Neural crest cell (in vitro differentiated cells): Measurements from ENCODE around the gene ADCK1. TPM values are rescaled to one million over a fixed set of nuclear protein-coding genes. Genes with fewer than 3 reads are reported as not detected.

ENCODE experiments used
- DNase-seq: peaks from one replicate; pipeline ENCODE4 v3.0.0; 2021; ENCODE audit warnings: low read depth, mixed read lengths, low spot score
- H3K27ac Mint-ChIP-seq: one replicate; pipeline ENCODE4 v1.8.0; 2021; ENCODE audit warnings: mild to moderate bottlenecking, mixed read lengths; ENCODE audit not compliant: unreplicated experiment
- H3K27me3 Mint-ChIP-seq: 2 replicates; pipeline ENCODE4 v1.8.0; 2021; ENCODE audit warnings: low read depth, mild to moderate bottlenecking, mixed read lengths
- H3K36me3 Mint-ChIP-seq: 2 replicates; pipeline ENCODE4 v1.8.0; 2021; ENCODE audit warnings: low read depth, mild to moderate bottlenecking, mixed read lengths
- H3K4me1 Mint-ChIP-seq: 2 replicates; pipeline ENCODE4 v1.8.0; 2021; ENCODE audit warnings: mixed read lengths
- H3K4me3 Mint-ChIP-seq: one replicate; pipeline ENCODE4 v1.8.0; 2021; ENCODE audit warnings: mild to moderate bottlenecking, mixed read lengths
- H3K9me3 Mint-ChIP-seq: 2 replicates; pipeline ENCODE4 v1.8.0; 2021; ENCODE audit warnings: mixed read lengths
- total RNA-seq: library from RNA; stranded (reverse); gene quantifications from 2 replicates; pipeline ENCODE4 v1.2.1, GENCODE V29; 2021
- TF ChIP-seq, protein P1 (sequence below): fragments of 200-600 bp; sonication (generic); conservative IDR thresholded peaks from 2 replicates; pipeline ENCODE4 v1.5.0; 2021; ENCODE audit warnings: antibody characterized with exemption, mild to moderate bottlenecking

Gene ADCK1
- total RNA-seq, 1 donor from 2014 or later = 9.0 TPM

DNA sequence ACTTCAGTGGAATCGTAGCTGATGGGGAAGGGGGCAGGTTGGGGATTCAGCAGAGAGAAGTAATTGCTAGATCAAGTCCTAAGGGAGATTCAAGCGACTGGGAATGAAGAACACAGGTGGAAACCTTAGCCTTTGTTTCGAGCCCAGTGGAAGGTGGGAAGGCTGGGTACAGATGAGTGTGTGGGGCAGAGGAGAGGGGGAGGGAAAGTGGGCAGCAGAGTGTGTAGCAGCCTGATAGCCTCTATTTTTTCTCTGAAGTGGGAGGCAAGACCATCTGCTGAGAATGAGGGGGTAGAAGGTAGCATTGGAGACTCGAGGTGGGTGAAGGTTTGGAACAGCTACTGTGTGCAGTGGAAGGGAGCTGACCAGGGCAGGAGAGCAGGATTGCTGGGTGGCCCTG lies 91.0 kb downstream of the ADCK1 start:
- peaks cover 4% of the 10 kb centered on the region for H3K9me3 Mint-ChIP-seq
- TF ChIP-seq, protein P1, sequence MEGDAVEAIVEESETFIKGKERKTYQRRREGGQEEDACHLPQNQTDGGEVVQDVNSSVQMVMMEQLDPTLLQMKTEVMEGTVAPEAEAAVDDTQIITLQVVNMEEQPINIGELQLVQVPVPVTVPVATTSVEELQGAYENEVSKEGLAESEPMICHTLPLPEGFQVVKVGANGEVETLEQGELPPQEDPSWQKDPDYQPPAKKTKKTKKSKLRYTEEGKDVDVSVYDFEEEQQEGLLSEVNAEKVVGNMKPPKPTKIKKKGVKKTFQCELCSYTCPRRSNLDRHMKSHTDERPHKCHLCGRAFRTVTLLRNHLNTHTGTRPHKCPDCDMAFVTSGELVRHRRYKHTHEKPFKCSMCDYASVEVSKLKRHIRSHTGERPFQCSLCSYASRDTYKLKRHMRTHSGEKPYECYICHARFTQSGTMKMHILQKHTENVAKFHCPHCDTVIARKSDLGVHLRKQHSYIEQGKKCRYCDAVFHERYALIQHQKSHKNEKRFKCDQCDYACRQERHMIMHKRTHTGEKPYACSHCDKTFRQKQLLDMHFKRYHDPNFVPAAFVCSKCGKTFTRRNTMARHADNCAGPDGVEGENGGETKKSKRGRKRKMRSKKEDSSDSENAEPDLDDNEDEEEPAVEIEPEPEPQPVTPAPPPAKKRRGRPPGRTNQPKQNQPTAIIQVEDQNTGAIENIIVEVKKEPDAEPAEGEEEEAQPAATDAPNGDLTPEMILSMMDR = no peak
- no peaks in the 10 kb centered on the region for H3K27me3 Mint-ChIP-seq
- no peaks in the 10 kb centered on the region for H3K4me1 Mint-ChIP-seq
- no peak overlapping the region for H3K27ac Mint-ChIP-seq
- no peak for DNase-seq
- H3K4me3 Mint-ChIP-seq = no peak overlapping the region
- peaks cover 10% of the 10 kb centered on the region for H3K36me3 Mint-ChIP-seq

DNA sequence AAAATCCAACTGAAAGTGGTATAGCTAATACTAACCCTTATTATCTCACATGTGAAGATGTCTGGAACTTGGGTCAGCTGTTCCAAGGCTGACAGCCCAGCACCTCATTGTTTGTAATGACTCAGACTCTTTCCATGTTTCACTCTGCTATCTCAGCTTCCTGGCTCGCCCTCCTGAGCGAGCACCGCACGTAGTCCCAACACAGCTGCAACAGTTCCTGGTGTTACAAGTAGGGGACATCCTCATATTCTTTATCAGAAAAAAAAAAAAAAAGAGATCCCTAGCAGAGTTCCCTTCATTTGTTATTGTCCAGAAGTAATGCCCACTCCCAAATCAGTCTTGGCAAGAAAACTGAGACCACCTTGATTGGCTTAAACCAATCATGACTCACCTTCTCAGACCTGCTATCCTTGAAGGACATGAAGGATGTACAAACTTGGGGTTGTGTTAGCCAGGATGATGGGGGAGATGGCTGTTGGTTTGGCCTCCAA lies 92.5 kb downstream of the ADCK1 start:
- peaks cover 10% of the 10 kb centered on the region for H3K36me3 Mint-ChIP-seq
- TF ChIP-seq, protein P1 = no peak
- peaks cover 4% of the 10 kb centered on the region for H3K9me3 Mint-ChIP-seq
- H3K27me3 Mint-ChIP-seq = no peaks in the 10 kb centered on the region
- H3K4me1 Mint-ChIP-seq = no peaks in the 10 kb centered on the region
- no peak overlapping the region for H3K4me3 Mint-ChIP-seq
- H3K27ac Mint-ChIP-seq = no peak overlapping the region
- DNase-seq = no peak

DNA sequence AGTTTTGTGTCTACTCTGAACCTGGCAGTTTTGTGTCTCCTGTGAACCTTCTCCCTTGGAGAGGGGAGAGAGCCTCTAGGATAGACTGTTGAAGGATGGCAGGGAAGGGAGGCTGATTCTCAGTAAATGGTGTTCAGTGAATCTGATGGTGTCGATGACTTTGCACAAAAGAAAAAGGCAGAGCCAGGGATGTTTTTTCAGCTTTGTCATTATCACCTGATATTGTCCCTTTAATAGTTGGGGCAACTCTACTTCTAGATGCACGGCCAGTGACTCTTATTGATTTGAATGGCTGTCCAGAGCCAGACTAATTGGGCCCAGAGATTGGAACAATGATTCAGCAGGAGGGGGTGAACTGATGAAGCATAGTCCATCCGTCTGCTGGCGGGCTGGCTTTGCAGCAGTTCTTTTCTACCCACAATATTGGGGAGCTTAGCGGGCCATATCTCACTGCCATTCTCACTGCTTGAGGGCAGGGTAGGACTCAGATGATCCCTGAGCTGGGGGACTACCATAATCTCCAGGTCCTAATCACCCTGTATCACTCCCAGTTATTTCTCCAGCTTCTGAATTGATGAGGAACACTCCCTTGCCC lies 93.1 kb downstream of the ADCK1 start:
- H3K4me1 Mint-ChIP-seq = no peaks in the 10 kb centered on the region
- H3K4me3 Mint-ChIP-seq = no peak overlapping the region
- TF ChIP-seq, protein P1 = no peak
- H3K36me3 Mint-ChIP-seq = peaks cover 5% of the 10 kb centered on the region
- no peak for DNase-seq
- H3K9me3 Mint-ChIP-seq = peaks cover 4% of the 10 kb centered on the region
- H3K27me3 Mint-ChIP-seq = no peaks in the 10 kb centered on the region
- no peak overlapping the region for H3K27ac Mint-ChIP-seq

DNA sequence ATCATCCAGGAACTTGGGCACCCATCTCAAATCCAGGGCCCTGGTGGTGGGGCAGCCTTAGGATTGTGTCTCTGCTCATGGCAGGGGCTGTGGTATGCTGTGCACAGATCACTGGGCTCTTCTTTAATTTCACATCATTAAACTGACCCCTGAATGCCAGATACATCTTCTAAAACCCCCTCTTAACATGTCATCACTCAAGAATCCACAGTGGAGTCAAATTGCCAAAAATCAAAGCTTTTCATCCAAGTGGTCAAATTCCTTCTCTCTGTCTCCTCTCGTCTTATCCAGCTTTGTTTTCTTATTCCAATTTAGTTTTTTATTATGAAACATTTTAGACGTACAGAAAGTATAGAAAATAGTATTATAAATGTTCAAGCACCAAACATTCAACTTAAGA lies 97.5 kb downstream of the ADCK1 start:
- TF ChIP-seq, protein P1 = no peak
- DNase-seq = no peak
- H3K4me3 Mint-ChIP-seq = no peak overlapping the region
- no peaks in the 10 kb centered on the region for H3K27me3 Mint-ChIP-seq
- H3K4me1 Mint-ChIP-seq = no peaks in the 10 kb centered on the region
- no peaks in the 10 kb centered on the region for H3K9me3 Mint-ChIP-seq
- H3K36me3 Mint-ChIP-seq = peaks cover 6% of the 10 kb centered on the region
- H3K27ac Mint-ChIP-seq = no peak overlapping the region

DNA sequence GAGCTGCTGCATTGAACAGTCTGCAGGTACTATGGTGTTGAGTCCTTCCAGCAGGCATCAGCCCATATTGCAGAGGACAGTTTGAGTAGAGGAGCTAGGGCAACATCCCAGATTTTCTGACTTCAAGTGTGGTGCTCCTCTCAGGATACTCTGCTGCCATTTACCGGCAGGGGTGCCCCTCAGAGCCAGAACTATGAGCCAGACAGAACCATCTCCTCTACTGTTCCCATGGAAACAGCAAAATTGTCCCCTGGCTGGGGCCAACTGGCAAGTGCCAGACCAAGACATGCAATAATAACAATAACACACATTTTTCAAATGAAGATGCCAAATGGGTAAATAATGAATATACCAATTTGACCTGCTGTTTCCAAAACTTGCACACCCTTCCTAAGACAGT lies 102.9 kb downstream of the ADCK1 start:
- Mint-ChIP-seq H3K4me3 (no peak overlapping the region), H3K27ac (no peak overlapping the region), H3K36me3 (peaks cover 6% of the 10 kb centered on the region), H3K4me1 (peaks cover 4% of the 10 kb centered on the region), H3K9me3 (no peaks in the 10 kb centered on the region), H3K27me3 (no peaks in the 10 kb centered on the region)
- DNase-seq = no peak
- TF ChIP-seq, protein P1 = no peak
